Tibial nerve (tissue), 4 donors: ENCODE results near the gene TBC1D22A.

ENCODE experiments used
- CTCF ChIP-seq, 5 experiments: fragments of 200-600 bp in 3 of 5; fragments of 450-650 bp in 2 of 5; sonication (generic) in 3 of 5; IDR thresholded peaks; one replicate each; pipeline ENCODE4 v1.5.1; 2016 to 2019; ENCODE audit warnings: antibody characterized with exemption in 5 of 5, mild to moderate bottlenecking in 3 of 5, moderate library complexity in 2 of 5
- EP300 ChIP-seq, 2 donors: sonication (generic); formaldehyde crosslinking; IDR thresholded peaks; one replicate each; pipeline ENCODE4 v1.6.1; 2017; ENCODE audit warnings: antibody characterized with exemption in 2 of 2, mild to moderate bottlenecking in 1 of 2

- TF ChIP-seq EP300 (IDR thresholded peaks at IDR 0.05) (no peak), CTCF (IDR thresholded peaks at IDR 0.05) (no peak)
Observed at GRCh38 chr22:46815896-46816731, 53.7 kb downstream of the TBC1D22A start.
